ENCODE data around the gene SLC4A9.
"Not testable (repeated sequence)": the region's sequence is repeated elsewhere in the genome, so short reads cannot be mapped to it uniquely, and the experiment has no call there.

Gene SLC4A9

GRCh38 chr5:140342287-140342686, 17.7 kb upstream of the SLC4A9 start:
- Histone ChIP-seq H3K4me3 (ENCODE audit: insufficient read depth, low read length, poor library complexity, severe bottlenecking) (no peak overlapping the region), H4K20me1 (ENCODE audit: low read depth, low read length) (no peaks in the 10 kb centered on the region), H3K9me3 (ENCODE audit: insufficient read depth, low read length) (no peaks in the 10 kb centered on the region), H3K4me2 (ENCODE audit: low read depth, low read length, poor library complexity, severe bottlenecking) (no peak overlapping the region), H2AFZ (ENCODE audit: low read depth, low read length, severe bottlenecking) (no peak overlapping the region), H3K36me3 (ENCODE audit: low read length) (no peaks in the 10 kb centered on the region), H3K79me2 (ENCODE audit: insufficient read depth, low read length) (no peaks in the 10 kb centered on the region), H3K27me3 (ENCODE audit: low read length) (no peaks in the 10 kb centered on the region), H3F3A (ENCODE audit: insufficient read depth) (no peaks in the 10 kb centered on the region), H3K9ac (ENCODE audit: low read length) (no peak overlapping the region), H3K9me2 (replicated peaks; ENCODE audit: insufficient read depth, low read length) (no peaks in the 10 kb centered on the region), H3K27ac (ENCODE audit: low read depth, low read length) (no peak overlapping the region)
- no peak for TF ChIP-seq EZH2phosphoT487 (conservative IDR thresholded peaks at IDR 0.05; ENCODE audit: low read length)
- TF ChIP-seq, protein P1, sequence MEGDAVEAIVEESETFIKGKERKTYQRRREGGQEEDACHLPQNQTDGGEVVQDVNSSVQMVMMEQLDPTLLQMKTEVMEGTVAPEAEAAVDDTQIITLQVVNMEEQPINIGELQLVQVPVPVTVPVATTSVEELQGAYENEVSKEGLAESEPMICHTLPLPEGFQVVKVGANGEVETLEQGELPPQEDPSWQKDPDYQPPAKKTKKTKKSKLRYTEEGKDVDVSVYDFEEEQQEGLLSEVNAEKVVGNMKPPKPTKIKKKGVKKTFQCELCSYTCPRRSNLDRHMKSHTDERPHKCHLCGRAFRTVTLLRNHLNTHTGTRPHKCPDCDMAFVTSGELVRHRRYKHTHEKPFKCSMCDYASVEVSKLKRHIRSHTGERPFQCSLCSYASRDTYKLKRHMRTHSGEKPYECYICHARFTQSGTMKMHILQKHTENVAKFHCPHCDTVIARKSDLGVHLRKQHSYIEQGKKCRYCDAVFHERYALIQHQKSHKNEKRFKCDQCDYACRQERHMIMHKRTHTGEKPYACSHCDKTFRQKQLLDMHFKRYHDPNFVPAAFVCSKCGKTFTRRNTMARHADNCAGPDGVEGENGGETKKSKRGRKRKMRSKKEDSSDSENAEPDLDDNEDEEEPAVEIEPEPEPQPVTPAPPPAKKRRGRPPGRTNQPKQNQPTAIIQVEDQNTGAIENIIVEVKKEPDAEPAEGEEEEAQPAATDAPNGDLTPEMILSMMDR (IDR thresholded peaks at IDR 0.05; ENCODE audit: insufficient read depth, low read length, poor library complexity, severe bottlenecking): no peak

DNA sequence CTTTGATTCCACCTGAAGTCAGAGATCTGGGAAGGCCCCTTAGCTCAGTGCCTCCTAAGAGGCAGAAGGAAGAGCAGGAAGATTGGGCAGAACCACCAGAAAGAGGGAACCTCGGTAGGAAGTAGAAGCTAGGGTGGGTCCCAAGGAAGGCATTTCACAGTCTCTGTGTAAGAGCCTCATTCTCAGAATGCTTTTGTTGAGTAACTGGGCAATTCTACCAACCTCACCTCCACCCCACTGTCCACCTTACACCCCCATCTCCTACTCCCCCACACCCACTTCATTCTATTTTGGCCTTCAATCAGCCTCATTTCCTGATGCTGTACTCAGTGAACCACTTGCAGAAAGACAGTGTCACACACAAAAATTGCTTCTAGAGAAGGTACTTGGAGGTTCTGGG, 17.1 kb upstream of the SLC4A9 start:
- Histone ChIP-seq H3K9me3 (ENCODE audit: insufficient read depth, low read length) (no peaks in the 10 kb centered on the region), H3F3A (ENCODE audit: insufficient read depth) (no peaks in the 10 kb centered on the region), H3K27ac (ENCODE audit: low read depth, low read length) (no peak overlapping the region), H3K4me2 (ENCODE audit: low read depth, low read length, poor library complexity, severe bottlenecking) (no peak overlapping the region), H3K9ac (ENCODE audit: low read length) (no peak overlapping the region), H2AFZ (ENCODE audit: low read depth, low read length, severe bottlenecking) (no peak overlapping the region), H3K27me3 (ENCODE audit: low read length) (no peaks in the 10 kb centered on the region), H3K4me3 (ENCODE audit: insufficient read depth, low read length, poor library complexity, severe bottlenecking) (no peak overlapping the region), H3K9me2 (replicated peaks; ENCODE audit: insufficient read depth, low read length) (no peaks in the 10 kb centered on the region), H3K36me3 (ENCODE audit: low read length) (no peaks in the 10 kb centered on the region), H4K20me1 (ENCODE audit: low read depth, low read length) (no peaks in the 10 kb centered on the region), H3K79me2 (ENCODE audit: insufficient read depth, low read length) (no peaks in the 10 kb centered on the region)
- TF ChIP-seq, protein P1 (IDR thresholded peaks at IDR 0.05; ENCODE audit: insufficient read depth, low read length, poor library complexity, severe bottlenecking): no peak
- TF ChIP-seq EZH2phosphoT487 (conservative IDR thresholded peaks at IDR 0.05; ENCODE audit: low read length): no peak

DNA sequence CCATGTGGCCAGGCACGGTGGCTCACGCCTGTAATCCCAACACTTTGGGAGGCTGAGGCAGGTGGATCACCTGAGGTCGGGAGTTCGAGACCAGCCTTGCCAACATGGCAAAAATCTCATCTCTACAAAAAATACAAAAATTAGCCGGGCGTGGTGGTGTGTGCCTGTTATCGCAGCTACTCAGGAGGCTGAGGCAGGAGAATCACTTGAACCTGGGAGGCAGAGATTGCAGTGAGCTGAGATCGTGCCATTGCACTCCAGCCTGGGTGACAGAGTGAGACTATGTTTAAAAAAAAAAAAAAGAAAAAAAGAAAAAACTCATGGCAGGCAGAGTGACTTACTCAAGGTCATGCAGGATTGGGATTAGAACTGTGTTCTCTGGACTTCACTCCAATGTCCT, 16.1 kb upstream of the SLC4A9 start:
- H4K20me1 ChIP-seq (ENCODE audit: low read depth, low read length): not testable (repeated sequence)

DNA sequence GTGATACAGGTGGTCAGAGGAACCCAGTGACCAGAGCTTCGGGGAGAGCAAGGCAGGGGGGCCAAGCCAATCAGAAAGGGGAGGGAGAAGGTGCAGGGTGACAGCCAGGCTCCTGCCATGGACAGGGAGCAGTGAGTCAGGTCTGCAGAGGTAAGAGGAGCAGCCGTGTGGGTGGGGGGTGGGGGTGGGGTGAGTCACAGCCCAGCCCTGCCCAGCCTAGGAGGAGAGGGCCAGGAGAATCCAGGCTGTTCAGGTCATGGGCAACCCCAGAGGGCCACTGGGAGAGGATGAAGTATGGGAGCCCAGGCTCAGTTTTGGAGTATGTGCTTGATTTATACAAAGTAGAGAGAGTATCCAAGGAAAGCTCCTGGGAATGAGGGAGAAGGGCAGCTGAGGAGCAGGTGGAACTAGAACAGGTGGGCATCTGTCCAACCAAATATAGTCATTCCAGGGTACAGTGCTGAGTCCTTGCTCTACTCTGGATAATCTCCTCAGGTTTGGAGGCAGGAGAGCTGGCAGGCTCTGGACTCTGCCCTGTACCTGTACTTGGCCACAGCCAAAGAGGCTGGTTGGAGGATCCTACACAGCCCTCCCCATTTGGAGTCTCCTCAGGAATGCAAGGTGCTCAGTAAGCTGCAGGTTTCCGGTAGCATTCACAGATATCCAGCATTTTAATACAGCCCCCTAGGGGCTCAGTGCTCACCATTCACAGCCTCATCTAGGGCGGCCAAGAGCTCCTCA, 15.1 kb upstream of the SLC4A9 start:
- no peak overlapping the region for H3K4me3 ChIP-seq (ENCODE audit: insufficient read depth, low read length, poor library complexity, severe bottlenecking)
- H3K9me2 ChIP-seq (replicated peaks; ENCODE audit: insufficient read depth, low read length): no peaks in the 10 kb centered on the region
- no peak overlapping the region for H3K9ac ChIP-seq (ENCODE audit: low read length)
- H3K27ac ChIP-seq (ENCODE audit: low read depth, low read length): no peak overlapping the region
- H4K20me1 ChIP-seq (ENCODE audit: low read depth, low read length): no peaks in the 10 kb centered on the region
- TF ChIP-seq, protein P1 (IDR thresholded peaks at IDR 0.05; ENCODE audit: insufficient read depth, low read length, poor library complexity, severe bottlenecking): no peak
- no peak for TF ChIP-seq EZH2phosphoT487 (conservative IDR thresholded peaks at IDR 0.05; ENCODE audit: low read length)
- no peaks in the 10 kb centered on the region for H3F3A ChIP-seq (ENCODE audit: insufficient read depth)
- H3K27me3 ChIP-seq (ENCODE audit: low read length): no peaks in the 10 kb centered on the region
- H3K9me3 ChIP-seq (ENCODE audit: insufficient read depth, low read length): no peaks in the 10 kb centered on the region
- no peaks in the 10 kb centered on the region for H3K79me2 ChIP-seq (ENCODE audit: insufficient read depth, low read length)
- H2AFZ ChIP-seq (ENCODE audit: low read depth, low read length, severe bottlenecking): no peak overlapping the region
- H3K36me3 ChIP-seq (ENCODE audit: low read length): no peaks in the 10 kb centered on the region
- H3K4me2 ChIP-seq (ENCODE audit: low read depth, low read length, poor library complexity, severe bottlenecking): no peak overlapping the region

More for the DNA sequence above, 16.1 kb upstream of the SLC4A9 start:
- H3K27ac ChIP-seq (ENCODE audit: low read depth, low read length); H2AFZ ChIP-seq (ENCODE audit: low read depth, low read length, severe bottlenecking); H3K9me2 ChIP-seq (replicated peaks; ENCODE audit: insufficient read depth, low read length); H3K9ac ChIP-seq (ENCODE audit: low read length); H3K9me3 ChIP-seq (ENCODE audit: insufficient read depth, low read length); H3K4me2 ChIP-seq (ENCODE audit: low read depth, low read length, poor library complexity, severe bottlenecking); H3F3A ChIP-seq (ENCODE audit: insufficient read depth); H3K79me2 ChIP-seq (ENCODE audit: insufficient read depth, low read length); H3K36me3 ChIP-seq (ENCODE audit: low read length); H3K4me3 ChIP-seq (ENCODE audit: insufficient read depth, low read length, poor library complexity, severe bottlenecking); H3K27me3 ChIP-seq (ENCODE audit: low read length): not testable (repeated sequence)

All from SU-DHL-6 (cell line).